T-helper 2 cell (primary cell): ENCODE data around the gene RBM33.
A peak's percentile ranks its signal among the peaks of the same experiment; 100 is the strongest.

Source experiments
- DNase-seq, 5 experiments: peaks; one replicate each; pipeline versions ENCODE4 v3.0.0 to v3.0.0-alpha.2; 2012 to 2022

The RBM33 gene

DNA sequence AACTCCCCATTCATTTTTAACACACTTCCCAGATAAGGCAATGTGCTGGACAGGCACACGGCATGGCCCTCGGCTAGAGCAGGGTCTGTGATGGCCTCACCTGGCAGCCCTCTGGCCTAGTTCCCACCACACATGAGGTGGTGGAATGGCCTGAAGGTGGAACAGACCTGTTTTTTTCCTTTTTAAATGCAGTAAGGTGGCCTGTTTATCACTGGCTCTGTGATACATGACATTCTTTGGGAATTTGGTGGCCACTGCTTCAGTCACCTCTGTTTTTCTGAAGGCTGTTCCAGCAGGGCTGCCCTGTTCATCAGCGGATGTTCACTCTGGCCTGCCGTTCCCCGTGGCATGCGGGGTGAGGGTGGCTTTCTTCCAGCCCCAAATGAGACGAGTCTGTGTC, 131.2 kb downstream of the RBM33 start:
- no peak for DNase-seq

DNA sequence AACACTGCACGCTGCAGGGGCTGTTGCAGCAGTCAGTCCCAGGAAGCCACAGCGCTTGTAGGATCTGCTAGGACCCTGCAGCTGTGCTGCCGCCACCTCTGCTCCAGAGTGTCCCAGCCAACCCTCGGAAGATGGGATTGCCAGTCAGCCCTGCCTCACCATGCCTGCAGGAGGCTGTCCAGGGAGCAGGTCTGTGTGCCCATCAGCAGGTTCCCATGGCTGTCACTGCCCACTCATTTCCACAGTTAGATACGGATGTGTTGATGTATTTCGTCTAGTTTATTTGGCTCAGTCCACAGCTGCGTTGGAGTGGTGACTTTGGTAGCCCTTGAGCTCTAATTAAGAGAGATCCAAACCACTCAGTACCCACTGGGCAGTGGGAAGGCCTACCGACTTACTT, 132.1 kb downstream of the RBM33 start:
- no peak for DNase-seq

DNA sequence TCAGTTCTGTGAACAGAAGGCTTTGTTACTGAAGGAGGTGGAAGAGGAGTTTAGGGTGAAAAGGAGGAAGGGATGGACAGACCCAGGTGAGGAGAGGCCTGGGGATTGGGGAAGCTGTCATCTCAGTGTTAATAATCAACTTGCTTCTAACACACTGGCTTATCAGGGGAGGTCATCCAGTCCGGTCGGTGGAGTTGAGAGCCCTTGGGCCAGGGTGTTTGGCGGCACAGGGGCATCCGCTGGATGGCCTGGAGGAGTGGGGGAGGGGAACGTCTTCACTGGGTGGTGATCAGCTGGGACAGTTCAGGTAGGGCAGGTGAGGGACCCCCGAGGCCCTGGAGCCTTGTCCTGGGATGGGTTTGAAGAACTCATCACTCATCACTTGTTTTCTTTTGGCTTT, 133.9 kb downstream of the RBM33 start:
- no peak for DNase-seq

DNA sequence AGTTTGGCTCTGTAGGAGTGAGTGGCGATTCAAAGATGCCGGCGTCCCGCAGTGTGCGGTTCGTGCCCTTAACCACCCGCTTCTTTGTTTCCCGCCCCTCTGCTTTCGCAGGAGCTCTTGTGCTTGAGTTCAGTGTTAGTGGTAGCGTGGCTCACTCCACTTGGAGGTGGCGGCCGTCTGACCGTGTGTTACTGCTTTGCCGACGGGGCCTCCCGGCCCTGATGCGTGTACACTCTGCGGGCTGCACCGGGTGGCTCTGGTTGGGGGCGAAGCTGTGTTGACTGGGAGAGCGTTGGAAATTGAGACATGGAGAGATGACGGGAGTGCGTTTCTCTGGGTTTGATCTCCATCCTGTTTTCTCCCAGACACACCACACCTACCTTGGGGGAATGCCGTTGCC, 136.4 kb downstream of the RBM33 start:
- DNase-seq, result no peak

DNA sequence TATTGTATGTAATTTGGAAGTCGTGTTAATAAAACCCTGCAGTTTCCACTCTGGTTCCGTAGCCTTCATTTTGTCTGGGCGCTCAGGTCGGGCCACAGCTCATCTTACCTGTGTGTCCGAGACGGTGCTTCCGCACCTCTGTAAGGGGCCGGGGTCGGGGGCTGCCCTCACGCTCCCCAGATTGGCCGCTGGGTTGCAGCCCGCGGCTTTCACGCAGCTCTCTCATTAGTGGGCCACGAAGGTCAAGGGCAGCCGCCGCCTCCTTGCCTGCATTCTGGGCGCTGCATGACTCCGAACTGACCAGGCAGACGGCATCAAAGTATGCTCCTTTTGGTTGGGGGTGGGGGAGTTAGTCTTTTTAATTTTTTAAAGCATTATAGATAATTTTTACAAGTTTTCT, 137.0 kb downstream of the RBM33 start:
- DNase-seq, result no peak

DNA sequence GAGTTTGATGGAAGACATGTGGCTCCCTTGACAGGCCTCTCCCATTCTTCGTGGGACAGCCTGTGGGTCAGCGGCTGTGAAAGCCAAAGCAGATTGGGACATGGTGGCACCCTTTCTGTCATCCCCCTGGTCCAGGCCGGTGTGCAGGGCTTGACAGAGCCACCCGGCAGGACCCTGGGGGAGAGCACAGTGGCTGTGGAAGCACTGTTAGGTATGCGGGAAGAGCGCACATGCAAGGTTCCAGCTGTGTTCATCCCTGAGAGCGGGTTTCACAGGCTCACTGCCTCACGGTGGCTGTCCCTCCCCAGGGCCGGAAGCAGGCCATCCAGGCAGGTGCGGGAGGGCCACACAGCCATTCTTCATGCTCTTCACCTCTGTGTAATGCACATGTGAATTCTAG, 138.0 kb downstream of the RBM33 start:
- DNase-seq, result no peak

DNA sequence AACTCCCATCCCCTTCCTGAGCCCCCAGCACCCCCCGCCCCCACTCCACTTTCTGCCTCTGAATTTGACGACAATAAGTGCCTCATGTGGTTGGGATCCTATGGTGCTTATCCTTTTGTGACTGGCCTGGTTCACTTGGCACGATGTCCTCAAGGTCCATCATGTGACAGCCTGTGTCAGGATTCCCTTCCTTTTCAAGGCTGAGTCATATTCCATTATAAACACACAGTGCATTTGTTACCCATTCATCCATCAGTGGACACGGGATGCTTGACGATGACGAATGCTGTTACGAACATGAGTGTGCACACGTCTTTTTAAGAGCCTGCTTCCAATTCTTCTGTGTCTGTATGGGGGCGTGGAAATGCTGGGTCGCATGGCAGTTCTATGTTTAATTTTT, 141.1 kb downstream of the RBM33 start:
- DNase-seq, result no peak

DNA sequence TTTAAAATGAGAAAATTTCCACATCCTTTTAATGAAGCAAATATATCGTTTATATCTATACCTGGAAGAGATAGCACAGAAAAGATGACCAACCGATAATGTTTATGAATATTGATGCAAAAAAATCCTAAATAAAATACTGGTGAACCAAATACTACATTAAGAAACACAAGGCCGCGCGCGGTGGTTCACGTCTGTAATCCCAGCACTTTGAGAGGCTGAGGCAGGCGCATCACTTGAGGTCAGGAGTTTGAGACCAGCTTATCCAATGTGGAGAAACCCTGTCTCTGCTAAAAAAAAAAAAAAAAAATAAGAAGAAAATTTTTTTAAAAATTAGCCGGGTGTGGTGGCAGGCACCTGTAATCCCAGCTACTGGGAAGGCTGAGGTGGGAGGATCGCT, 142.0 kb downstream of the RBM33 start:
- DNase-seq, result no peak

DNA sequence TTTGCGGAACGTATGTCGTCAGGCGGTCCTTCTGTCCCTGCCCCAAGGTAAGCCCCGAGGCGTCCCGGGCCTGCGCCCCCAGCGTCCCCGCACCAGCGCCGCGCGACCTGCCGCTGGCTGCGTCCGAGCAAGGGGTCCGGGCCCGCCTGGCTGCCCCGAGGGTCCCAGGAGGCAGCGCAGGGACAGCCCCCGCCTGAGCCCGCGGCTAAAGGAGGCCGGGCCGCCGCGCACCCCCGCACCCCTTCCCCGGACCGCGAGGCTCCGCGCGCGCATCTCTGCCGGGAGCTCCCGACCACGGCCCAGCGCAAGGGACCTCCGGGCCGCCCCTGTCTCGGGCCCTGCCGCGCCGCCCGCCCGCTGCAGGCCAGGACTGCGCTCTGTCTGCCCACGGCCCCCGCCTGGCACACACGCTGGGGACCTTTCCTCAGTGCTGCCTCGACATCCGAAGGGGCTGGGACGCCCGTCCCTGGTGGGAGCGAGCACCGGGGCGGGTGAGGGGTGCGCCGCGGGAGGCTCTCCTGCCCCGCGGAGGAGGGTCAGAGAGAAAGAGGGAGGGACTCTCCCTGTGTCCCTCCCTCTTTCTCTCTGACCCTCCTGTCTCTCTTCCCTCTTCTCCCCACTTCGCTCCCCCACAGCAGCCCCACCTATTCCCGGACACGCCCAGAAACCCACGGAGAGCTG, 142.8 kb downstream of the RBM33 start:
- DNase-seq, result no peak

DNA sequence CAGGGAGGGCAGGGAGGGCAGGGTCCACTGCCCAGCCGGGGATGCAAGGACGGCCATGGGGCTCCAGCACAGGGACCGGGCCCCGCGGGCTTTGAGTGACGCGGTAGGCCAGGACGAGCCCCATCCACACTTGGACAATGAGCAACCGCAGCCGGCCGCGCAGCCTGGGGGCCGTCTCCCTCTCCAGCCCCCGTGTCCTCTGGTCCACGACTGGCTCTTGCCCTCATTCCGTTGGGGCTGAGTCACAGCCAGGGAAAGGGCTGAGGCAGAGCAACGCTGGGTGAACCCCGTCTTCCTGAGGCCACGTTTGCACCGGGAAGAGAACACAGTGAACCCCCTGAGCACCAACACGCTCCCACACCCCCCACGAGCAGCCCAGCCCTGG, 144.1 kb downstream of the RBM33 start:
- no peak for DNase-seq

DNA sequence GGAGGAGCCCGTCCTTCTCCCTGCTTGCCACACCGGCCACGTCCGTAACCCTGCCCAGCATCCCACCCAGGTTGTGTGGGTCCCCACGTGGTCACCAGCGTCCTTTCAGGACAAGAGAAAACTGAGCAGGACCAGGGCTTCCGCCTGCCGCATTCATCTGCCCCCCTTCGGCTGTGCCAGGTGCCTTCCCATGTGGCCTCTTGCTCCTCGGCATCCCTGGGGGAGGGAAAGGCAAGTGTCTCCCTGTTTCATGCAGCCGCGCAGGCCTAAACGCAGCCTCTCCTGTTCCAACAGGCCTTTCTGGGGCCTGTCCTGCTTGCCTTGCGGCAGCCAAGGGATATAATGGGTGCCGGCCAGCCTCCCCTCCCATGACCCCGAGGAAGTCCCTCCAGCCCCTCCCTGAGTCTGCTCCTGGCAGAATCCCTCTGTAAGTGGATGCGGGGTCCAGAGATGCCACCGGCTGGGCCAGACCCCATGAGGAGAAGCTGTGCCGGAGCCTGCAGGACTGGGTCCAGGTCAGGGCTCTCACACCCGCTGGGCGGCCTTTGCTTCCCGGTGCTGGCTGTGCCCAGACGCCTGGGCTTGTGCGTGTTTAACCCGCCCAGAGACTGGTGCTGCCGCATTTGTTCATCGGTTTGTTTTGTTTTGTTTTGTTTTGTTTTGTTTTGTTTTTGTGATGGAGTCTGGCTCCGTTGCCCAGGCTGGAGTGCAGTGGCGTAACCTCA, 144.7 kb downstream of the RBM33 start:
- DNase-seq, result no peak

DNA sequence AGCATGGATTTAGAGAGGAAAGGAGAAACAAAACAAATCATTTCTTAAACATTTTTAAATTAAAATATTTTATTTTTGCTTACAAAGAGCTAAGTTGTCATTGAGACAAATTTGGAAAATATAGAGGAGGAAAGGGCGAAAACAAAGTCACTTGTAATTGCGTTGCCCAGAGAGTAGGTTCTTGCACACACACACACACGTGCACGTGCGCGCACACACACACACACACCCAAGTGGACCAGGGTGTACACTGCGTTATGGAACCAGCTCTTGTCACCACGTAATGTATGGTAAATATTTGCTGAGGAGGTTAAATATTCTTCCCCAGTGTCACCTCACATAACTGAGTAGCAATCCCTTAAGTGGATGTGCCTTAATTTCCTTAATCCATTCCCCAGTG, 146.2 kb downstream of the RBM33 start:
- DNase-seq, result no peak

DNA sequence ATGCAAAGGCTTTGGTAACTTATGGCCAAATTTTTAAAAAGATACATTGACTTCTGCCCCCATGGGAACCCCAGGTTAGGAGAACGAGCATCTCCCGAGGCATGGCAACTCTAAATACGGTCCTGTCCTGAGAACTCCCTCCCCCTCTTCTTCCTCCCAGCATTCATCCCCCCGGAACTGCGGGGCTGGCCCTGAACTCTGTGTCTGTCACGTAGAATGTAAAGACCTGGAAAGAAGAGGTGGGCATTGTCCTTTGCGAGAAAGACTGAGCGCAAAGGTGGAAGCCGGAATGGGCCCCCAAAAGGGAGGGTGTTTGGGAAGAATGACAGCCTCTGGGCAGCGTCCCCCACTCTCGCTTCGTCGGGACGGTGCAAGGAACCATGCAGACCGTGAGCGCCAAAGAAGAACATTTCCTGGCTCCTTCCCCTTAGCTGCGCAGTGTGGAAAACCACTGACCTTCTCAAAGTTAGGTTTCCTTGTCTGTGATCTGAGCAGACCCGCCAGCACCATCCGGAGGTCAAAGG, 146.8 kb downstream of the RBM33 start:
- DNase-seq, result no peak

DNA sequence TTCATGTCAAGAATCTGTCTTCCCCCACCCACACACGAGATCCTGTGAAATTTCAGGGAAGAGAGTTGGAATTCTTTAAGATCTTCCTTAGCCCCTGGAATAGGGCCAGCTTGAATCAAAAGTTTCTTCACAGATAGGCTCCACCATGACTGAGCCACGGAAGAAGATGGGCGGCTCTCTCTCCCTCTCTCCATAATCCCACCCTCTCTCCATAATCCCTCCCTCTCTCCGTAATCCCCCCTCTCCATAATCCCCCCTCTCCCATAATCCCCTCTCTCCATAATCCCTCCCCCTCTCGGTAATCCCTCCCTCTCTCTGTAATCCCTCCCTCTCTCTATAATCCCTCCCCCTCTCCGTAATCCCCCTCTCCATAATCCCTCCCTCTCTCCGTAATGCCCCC, 147.4 kb downstream of the RBM33 start:
- no peak for DNase-seq

DNA sequence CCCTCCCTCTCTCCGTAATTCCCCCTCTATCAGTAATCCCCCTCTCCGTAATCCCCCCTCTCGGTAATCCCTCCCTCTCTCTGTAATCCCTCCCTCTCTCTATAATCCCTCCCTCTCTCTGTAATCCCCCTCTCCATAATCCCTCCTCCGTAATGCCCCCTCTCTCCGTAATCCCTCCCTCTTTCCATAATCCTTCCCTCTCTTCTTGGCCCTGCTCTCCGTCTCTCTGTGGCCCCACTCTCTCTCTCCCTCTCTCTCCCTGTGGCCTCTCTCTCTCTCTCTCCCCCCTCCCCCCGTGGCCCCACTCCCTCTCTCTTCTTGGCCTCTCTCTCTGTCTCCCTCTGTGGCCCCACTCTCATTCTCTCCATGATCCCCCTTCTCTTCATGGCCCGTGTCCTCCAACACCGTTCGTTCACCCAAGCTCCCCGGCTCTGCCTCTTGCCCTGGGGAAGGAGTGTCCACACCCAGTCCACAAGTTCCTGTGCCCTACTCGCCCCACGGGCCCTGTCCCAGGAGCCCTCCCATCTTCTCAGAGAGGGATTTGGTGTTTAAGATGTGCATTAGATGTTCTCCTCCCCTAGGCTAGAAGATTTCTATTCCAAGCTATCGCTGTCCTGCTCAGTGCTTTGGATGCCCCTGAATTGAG, 148.0 kb downstream of the RBM33 start:
- no peak for DNase-seq

DNA sequence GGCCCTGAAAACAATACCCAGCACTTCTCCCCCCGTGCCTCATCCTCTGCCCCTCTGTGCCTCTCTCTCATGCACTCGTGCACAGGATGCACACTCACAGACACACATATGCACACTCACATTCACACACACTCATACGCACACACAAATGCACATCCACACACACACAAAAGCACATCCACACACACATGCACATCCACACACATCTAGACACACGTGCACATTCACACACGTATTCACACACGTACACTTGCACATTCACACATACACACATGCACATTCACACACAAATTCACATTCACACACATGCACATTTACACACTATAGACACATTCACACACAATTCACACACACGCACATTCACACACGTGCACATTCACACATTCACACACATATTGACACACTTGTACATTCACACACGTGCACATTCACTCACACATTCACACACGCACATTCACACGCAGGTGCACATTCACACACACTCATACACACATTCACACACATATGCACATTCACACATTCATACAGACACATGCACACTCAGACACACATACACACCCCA, 148.6 kb downstream of the RBM33 start:
- DNase-seq, result no peak

DNA sequence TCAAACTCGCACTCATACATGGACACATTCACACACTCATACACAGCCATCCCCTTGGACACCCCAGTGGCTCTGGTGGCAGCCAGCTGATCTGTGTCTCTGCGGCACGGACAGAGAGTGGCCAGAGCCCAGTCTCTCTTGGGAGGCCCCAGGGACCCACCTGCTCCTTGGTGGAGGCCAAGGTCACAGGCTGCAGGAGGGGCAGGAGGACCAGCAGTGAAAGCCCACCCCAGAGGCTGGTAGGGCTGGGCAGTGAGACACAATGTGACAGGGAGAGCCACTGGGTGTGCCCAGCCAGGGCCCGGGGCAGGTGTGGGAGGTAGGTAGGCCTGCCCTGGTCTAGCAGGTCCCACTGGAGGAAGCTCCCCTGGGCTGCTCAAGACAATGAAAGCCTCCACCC, 149.3 kb downstream of the RBM33 start:
- DNase-seq, result no peak

DNA sequence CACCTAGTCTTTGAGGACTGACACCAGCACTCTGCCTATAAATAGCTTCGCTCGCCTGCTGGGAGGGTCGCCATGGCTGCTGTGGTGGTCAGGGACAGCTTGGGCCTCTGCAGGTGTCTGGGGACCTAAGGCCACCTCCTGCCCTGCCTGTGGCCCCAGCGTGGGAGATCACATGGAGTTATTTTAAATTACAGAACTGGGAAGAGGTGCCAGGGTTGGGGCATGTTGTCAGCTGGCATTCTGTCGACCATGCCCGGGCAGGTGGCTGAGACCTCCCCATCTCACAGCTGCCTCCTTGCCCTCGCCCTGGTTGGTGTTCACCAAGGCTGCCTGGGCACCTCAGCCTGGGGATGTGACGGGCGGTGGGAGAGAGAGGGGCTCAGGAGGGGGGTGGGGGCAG, 149.7 kb downstream of the RBM33 start:
- no peak for DNase-seq

DNA sequence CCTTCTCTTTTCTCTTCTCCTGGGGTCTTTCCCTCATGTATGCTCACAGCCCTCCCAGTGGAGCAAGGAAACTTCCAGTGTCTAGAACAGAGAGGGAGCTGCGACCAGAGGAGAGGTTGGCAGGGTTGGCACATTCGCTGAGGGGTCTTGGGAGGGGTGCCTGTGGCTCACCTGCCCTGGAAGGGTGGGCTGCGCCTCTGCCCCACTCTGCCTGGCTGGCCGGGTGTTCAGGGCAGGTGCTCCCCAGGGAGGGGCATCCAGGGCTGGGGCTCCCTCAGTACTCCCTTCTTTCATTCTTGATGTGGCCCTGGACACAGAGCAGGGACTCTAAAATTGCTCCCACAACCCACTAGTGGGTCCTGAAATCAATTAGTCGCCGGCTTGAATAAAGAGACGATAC, 150.9 kb downstream of the RBM33 start:
- no peak for DNase-seq

DNA sequence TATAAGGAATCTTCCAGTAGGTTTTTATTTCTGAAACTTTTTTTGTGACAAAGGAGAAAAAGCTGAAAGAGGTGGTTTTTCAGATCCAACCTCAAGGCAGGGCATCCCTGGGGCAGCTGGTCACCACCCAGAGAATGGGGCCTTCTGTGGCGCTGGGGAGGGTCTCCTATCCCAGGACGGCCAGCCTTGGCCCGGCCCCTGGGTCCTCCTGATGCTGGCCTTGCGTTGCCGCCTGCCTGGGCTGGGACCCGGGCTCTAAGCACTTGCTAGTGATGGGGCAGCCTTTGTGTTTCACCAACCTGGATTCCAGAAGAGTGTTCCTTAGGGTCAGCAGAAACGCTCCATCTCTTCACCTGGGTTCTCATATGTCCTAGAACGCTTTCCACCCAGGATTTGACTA, 151.5 kb downstream of the RBM33 start:
- DNase-seq, result no peak

DNA sequence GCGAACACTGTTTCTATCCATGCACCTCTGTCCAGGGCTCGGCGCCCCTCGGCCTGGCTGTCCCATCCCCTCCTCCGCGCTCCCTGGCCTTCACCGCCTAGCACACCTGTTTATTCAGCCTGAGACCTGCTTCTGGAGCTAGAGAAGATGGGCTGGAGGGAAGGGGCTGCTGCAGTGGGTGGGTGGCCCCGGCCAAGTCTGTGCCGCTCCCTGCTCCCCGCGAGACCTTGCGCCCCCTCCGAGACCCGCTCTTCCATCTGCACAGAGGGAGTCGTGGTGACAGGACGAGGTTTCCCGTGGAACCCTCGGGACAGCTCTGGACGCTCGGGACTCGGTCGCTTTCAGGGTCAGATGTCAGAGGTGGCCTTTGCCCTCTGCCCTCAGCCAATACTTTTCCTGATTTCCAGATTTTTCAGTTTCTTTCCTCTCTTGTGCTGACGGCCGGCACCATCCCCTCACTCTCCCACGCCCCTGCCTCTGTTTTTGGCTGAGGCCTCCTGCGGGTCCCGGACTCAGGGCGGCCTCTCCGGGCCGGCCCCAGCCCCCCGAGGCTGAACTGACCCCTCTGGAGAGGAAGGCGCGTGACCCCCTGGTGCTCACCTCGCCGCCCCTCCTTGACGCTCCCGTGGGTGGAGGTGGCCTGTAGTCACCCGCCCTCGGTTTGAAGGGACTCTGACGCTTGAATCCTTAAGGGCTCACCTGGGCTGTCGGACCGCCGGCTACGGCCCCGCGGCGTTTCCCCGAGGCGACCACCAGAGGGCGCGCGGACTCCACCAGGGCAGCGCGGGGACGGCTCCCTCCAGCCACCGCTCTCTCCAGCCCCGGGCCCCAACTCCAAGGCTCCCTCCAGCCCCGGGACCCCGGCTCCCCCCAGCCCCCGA, 152.2 kb downstream of the RBM33 start:
- DNase-seq, result peak; percentile 20 to 59 (median 54)
